Vagina (tissue), 2 donors: Measurements from ENCODE around the gene TUBB4A. TPM values are rescaled to one million over a fixed set of nuclear protein-coding genes. Genes with fewer than 3 reads are reported as not detected.

Source experiments
- DNase-seq, 2 donors: peaks; one replicate each; pipeline ENCODE4 v3.0.0-alpha.2; 2017; ENCODE audit errors: extremely low spot score in 2 of 2
- H3K27ac ChIP-seq: fragments of 200-600 bp; sonication (generic); one replicate; pipeline ENCODE4 v1.5.1; 2019
- H3K27me3 ChIP-seq: fragments of 200-600 bp; sonication (generic); one replicate; pipeline ENCODE4 v1.5.1; 2019
- H3K36me3 ChIP-seq, 2 donors: fragments of 200-600 bp; sonication (generic); one replicate each; pipeline ENCODE4 v1.5.1; 2017 to 2019
- H3K4me1 ChIP-seq: fragments of 200-600 bp; sonication (generic); one replicate; pipeline ENCODE4 v1.5.1; 2019
- H3K4me3 ChIP-seq, 2 donors: fragments of 200-600 bp; sonication (generic); 1 replicate in 1 of 2; 2 replicates in 1 of 2; pipeline ENCODE4 v1.5.1; 2016 to 2019
- H3K9me3 ChIP-seq: fragments of 200-600 bp; sonication (generic); one replicate; pipeline ENCODE4 v1.5.1; 2019
- POLR2A ChIP-seq, 2 donors: fragments of 450-650 bp; IDR thresholded peaks; one replicate each; pipeline ENCODE4 v1.6.1; 2017; ENCODE audit warnings: antibody characterized with exemption in 2 of 2, mild to moderate bottlenecking in 2 of 2, moderate library complexity in 2 of 2
- POLR2AphosphoS5 ChIP-seq, 2 donors: sonication (generic); formaldehyde crosslinking; IDR thresholded peaks; one replicate each; pipeline ENCODE4 v1.9.0; 2017; ENCODE audit warnings: antibody characterized with exemption in 2 of 2, mild to moderate bottlenecking in 2 of 2, low read depth in 1 of 2; ENCODE audit not compliant: insufficient read depth in 1 of 2
- intact Hi-C: fragments of 100-400 bp; cut with DNase I; formaldehyde crosslinking; loops from one replicate; pipeline ENCODE4 v1.15.1; 2023
- total RNA-seq: library from RNA; depleted of rRNA; stranded (reverse); fragments of >200 nt; gene quantifications from one replicate; pipeline ENCODE4 v1.2.3, GENCODE V29; 2016
- TF ChIP-seq, protein P1 (sequence below), 3 experiments: fragments of 450-650 bp in 2 of 3; fragments of 200-600 bp in 1 of 3; sonication (generic) in 1 of 3; IDR thresholded peaks; one replicate each; pipeline ENCODE4 v1.5.1; 2017 to 2019; ENCODE audit warnings: antibody characterized with exemption in 3 of 3, mild to moderate bottlenecking in 2 of 3, moderate library complexity in 2 of 3

The TUBB4A gene
- total RNA-seq, 1 donor from 2014 or later = 5.6 TPM

DNA sequence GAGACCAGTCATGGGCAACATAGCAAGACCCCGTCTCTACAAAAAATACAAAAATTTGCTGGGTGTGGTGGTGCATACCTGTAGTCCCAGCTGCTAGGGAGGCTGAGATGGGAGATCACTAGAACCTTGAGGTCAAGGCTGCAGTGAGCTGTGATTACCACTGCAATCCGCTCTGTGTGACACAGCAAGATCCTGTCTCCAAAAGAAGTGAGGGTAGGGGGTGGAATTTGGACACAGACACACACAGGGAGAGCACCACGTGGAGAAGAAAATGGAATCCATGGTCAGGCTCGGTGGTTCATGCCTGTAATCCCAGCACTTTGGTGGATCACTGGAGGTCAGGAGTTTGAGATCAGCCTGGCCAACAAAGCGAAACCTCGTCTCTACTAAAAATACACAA lies 37.4 kb upstream of the TUBB4A start:
- intact Hi-C loops = no loop called here
- H3K4me3 ChIP-seq = no peak overlapping the region
- H3K9me3 ChIP-seq = no peaks in the 10 kb centered on the region
- H3K36me3 ChIP-seq = no peaks in the 10 kb centered on the region
- no peak for DNase-seq
- no peak overlapping the region for H3K27ac ChIP-seq
- no peak for TF ChIP-seq POLR2A (IDR thresholded peaks at IDR 0.05)
- TF ChIP-seq, protein P1, sequence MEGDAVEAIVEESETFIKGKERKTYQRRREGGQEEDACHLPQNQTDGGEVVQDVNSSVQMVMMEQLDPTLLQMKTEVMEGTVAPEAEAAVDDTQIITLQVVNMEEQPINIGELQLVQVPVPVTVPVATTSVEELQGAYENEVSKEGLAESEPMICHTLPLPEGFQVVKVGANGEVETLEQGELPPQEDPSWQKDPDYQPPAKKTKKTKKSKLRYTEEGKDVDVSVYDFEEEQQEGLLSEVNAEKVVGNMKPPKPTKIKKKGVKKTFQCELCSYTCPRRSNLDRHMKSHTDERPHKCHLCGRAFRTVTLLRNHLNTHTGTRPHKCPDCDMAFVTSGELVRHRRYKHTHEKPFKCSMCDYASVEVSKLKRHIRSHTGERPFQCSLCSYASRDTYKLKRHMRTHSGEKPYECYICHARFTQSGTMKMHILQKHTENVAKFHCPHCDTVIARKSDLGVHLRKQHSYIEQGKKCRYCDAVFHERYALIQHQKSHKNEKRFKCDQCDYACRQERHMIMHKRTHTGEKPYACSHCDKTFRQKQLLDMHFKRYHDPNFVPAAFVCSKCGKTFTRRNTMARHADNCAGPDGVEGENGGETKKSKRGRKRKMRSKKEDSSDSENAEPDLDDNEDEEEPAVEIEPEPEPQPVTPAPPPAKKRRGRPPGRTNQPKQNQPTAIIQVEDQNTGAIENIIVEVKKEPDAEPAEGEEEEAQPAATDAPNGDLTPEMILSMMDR (IDR thresholded peaks at IDR 0.05) = no peak
- no peak for TF ChIP-seq POLR2AphosphoS5 (IDR thresholded peaks at IDR 0.05; ENCODE audit: insufficient read depth in 1 of 2, low read depth in 1 of 2)
- H3K4me1 ChIP-seq = no peaks in the 10 kb centered on the region
- no peaks in the 10 kb centered on the region for H3K27me3 ChIP-seq

DNA sequence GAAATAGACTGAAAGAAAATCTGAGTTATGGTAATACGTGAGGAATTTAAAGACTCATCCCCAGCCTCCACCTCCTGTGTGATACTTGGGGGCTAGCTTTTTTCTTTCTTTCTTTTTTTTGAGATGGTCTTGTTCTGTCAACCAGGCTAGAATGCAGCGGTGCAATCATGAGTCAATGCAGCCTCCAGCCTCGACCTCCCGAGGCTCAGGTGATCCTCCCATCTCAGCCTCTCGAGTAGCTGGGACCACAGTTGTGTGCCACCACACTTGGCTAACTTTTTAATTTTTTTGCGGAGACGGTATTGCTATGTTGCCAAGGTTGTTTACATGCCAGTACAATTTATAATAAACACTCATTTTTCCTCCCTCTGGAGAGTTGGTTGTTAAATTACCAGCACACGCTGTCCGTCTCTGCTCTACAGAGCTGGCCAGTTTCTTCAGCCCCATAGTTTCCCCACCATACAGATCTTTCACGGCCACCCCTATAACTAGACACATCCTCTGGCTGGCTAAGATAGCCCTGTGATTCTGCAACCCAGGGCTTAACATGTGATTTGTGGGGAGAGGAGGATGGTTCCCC lies 33.5 kb upstream of the TUBB4A start:
- Histone ChIP-seq H3K36me3 (no peaks in the 10 kb centered on the region), H3K4me1 (peaks cover 13% of the 10 kb centered on the region), H3K9me3 (no peaks in the 10 kb centered on the region), H3K27me3 (no peaks in the 10 kb centered on the region), H3K4me3 (no peak overlapping the region), H3K27ac (no peak overlapping the region)
- DNase-seq = no peak
- TF ChIP-seq POLR2AphosphoS5 (IDR thresholded peaks at IDR 0.05; ENCODE audit: insufficient read depth in 1 of 2, low read depth in 1 of 2) = no peak
- intact Hi-C loops = no loop called here

DNA sequence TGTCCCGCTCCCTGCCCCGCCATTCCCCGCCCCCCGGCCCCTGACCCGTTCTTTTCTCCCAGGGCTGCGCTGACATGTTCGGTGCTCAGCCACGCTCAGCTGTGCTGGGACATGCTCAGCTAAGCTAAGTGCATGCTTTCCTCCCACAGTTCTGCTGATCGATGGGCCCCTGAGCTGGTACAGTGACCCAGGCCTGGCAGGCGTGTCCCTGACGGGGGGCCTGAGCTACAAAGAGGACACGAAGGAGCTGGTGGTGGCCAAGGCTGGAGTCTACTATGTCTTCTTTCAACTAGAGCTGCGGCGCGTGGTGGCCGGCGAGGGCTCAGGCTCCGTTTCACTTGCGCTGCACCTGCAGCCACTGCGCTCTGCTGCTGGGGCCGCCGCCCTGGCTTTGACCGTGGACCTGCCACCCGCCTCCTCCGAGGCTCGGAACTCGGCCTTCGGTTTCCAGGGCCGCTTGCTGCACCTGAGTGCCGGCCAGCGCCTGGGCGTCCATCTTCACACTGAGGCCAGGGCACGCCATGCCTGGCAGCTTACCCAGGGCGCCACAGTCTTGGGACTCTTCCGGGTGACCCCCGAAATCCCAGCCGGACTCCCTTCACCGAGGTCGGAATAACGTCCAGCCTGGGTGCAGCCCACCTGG lies 32.5 kb upstream of the TUBB4A start:
- Histone ChIP-seq H3K36me3 (no peaks in the 10 kb centered on the region), H3K27me3 (no peaks in the 10 kb centered on the region), H3K4me3 (no peak overlapping the region), H3K4me1 (peaks cover 20% of the 10 kb centered on the region), H3K9me3 (no peaks in the 10 kb centered on the region), H3K27ac (no peak overlapping the region)
- DNase-seq = no peak
- intact Hi-C loops = no loop called here
- no peak for TF ChIP-seq POLR2AphosphoS5 (IDR thresholded peaks at IDR 0.05; ENCODE audit: insufficient read depth in 1 of 2, low read depth in 1 of 2)
- TF ChIP-seq POLR2A (IDR thresholded peaks at IDR 0.05) = no peak
- TF ChIP-seq, protein P1 (IDR thresholded peaks at IDR 0.05) = no peak

DNA sequence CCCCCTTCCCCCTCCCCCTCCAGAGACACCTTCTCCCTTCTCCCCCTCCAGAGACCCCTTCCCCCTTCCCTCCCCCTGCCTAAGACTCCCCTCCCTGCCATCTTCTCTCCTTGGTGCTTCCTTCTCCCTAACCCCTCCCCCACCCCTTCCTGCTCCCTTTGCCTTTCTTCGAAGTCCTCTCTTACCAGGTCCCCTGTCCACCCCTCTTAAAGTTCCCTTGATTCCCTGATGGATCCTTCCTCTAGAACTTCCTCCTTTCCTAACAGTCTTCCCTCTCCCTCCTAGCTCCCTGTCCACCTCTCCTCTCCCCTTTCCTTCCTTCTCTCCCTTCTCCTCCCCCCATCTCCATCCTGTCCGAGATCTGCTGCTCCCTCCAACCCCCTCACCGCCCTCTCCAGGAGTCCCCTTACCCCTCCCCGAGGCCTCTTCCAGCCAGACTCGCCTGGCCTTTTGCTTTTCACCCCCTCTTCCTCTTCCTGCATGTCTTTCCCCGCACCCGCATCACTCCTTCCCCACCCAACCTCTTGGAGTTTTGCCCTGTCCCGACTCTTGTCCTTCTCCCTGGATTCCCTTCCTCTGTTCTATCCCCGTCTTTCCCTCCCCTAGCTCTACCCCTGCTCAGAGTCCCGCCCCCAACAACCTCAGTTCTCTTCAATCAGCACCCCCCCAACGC lies 31.8 kb upstream of the TUBB4A start:
- intact Hi-C loops = no loop called here
- no peak for DNase-seq
- H3K4me1 ChIP-seq = peaks cover 20% of the 10 kb centered on the region
- H3K4me3 ChIP-seq = no peak overlapping the region
- no peaks in the 10 kb centered on the region for H3K9me3 ChIP-seq
- no peak overlapping the region for H3K27ac ChIP-seq
- TF ChIP-seq, protein P1 (IDR thresholded peaks at IDR 0.05) = no peak
- TF ChIP-seq POLR2AphosphoS5 (IDR thresholded peaks at IDR 0.05; ENCODE audit: insufficient read depth in 1 of 2, low read depth in 1 of 2) (no peak), POLR2A (IDR thresholded peaks at IDR 0.05) (no peak)
- H3K27me3 ChIP-seq = no peaks in the 10 kb centered on the region
- H3K36me3 ChIP-seq = no peaks in the 10 kb centered on the region

DNA sequence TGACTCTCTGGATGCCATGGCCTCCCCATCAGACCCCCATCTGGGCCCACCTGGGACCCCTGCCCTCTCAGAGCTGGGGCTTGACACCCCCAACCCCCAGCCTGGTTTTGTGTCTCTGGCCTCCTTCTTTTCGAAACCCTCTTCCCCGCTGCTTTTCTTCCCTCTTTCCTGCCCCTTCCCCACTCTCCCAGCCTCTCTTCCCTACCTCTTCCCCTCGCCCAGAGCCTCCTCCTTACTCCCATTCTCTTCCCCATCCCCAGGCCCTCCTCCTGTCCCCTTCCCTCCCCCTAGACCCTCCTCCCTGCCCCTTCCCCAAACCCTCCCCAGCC lies 30.9 kb upstream of the TUBB4A start:
- Histone ChIP-seq H3K4me1 (peaks cover 20% of the 10 kb centered on the region), H3K4me3 (peak overlapping the region in 1 of 2 donors; percentile 7)
- DNase-seq = no peak

More for the DNA sequence above, 30.9 kb upstream of the TUBB4A start:
- TF ChIP-seq, protein P1 (IDR thresholded peaks at IDR 0.05) = no peak
- H3K27ac ChIP-seq = no peak overlapping the region
- H3K36me3 ChIP-seq = no peaks in the 10 kb centered on the region
- H3K9me3 ChIP-seq = no peaks in the 10 kb centered on the region
- H3K27me3 ChIP-seq = no peaks in the 10 kb centered on the region
- intact Hi-C loops = no loop called here
